OCI-LY3 (cell line): ENCODE measurements around the gene FGF22.

Source experiments
- H2AFZ ChIP-seq: fragments of 200-600, 300-600 bp; shearing (Covaris generic); 2 replicates; pipeline ENCODE4 v1.6.0; 2014; ENCODE audit warnings: antibody characterized with exemption, low read depth, low read length
- H3K27ac ChIP-seq: fragments of 200-600, 300-600 bp; sonication (generic); 2 replicates; pipeline ENCODE4 v1.5.1; 2014; ENCODE audit warnings: mild to moderate bottlenecking, low read length, moderate library complexity, mixed read lengths
- H3K27me3 ChIP-seq: fragments of 200-600, 300-600 bp; sonication (generic); 2 replicates; pipeline ENCODE4 v1.6.1; 2014; ENCODE audit warnings: low read depth, low read length, mixed read lengths
- H3K36me3 ChIP-seq: fragments of 200-600, 300-600 bp; sonication (generic); replicated peaks from 2 replicates; pipeline ENCODE3; 2014; ENCODE audit warnings: low read depth, low read length, mixed read lengths
- H3K4me1 ChIP-seq: fragments of 300-600, 200-600 bp; sonication (generic); 2 replicates; pipeline ENCODE4 v1.6.1; 2014; ENCODE audit warnings: low read length, mixed read lengths
- H3K4me2 ChIP-seq: fragments of 200-600, 300-600 bp; sonication (generic); 2 replicates; pipeline ENCODE4 v1.6.1; 2014; ENCODE audit warnings: low read length, mixed read lengths
- H3K4me3 ChIP-seq: fragments of 300-600, 200-600 bp; sonication (generic); 2 replicates; pipeline ENCODE4 v1.5.1; 2014; ENCODE audit warnings: antibody characterized with exemption, mild to moderate bottlenecking, low read length, moderate library complexity
- H3K79me2 ChIP-seq: fragments of 300-600, 200-600 bp; shearing (Covaris generic); 2 replicates; pipeline ENCODE4 v1.6.1; 2014; ENCODE audit warnings: mild to moderate bottlenecking, low read length, mixed read lengths
- H3K9ac ChIP-seq: fragments of 300-600, 200-600 bp; shearing (Covaris generic); 2 replicates; pipeline ENCODE4 v1.6.0; 2014; ENCODE audit warnings: mild to moderate bottlenecking, low read length, moderate library complexity
- H3K9me3 ChIP-seq: fragments of 200-600, 300-600 bp; shearing (Covaris generic); 2 replicates; pipeline ENCODE4 v1.6.1; 2014; ENCODE audit warnings: low read length, mixed read lengths; ENCODE audit not compliant: insufficient read depth
- H4K20me1 ChIP-seq: fragments of 200-600, 300-600 bp; sonication (generic); 2 replicates; pipeline ENCODE4 v1.6.1; 2016; ENCODE audit warnings: low read length, mixed read lengths; ENCODE audit not compliant: insufficient read depth
- EZH2phosphoT487 ChIP-seq: fragments of 200-600 bp; shearing (Covaris generic); IDR thresholded peaks from 2 replicates; pipeline ENCODE4 v1.6.1; 2018; ENCODE audit warnings: antibody characterized with exemption, mixed run types, low read depth
- TF ChIP-seq, protein P1 (sequence below): fragments of 200-600, 300-600 bp; sonication (generic); IDR thresholded peaks from 2 replicates; pipeline ENCODE4 v1.5.1; 2014; ENCODE audit warnings: antibody characterized with exemption, low read length, low read depth

Gene FGF22

DNA sequence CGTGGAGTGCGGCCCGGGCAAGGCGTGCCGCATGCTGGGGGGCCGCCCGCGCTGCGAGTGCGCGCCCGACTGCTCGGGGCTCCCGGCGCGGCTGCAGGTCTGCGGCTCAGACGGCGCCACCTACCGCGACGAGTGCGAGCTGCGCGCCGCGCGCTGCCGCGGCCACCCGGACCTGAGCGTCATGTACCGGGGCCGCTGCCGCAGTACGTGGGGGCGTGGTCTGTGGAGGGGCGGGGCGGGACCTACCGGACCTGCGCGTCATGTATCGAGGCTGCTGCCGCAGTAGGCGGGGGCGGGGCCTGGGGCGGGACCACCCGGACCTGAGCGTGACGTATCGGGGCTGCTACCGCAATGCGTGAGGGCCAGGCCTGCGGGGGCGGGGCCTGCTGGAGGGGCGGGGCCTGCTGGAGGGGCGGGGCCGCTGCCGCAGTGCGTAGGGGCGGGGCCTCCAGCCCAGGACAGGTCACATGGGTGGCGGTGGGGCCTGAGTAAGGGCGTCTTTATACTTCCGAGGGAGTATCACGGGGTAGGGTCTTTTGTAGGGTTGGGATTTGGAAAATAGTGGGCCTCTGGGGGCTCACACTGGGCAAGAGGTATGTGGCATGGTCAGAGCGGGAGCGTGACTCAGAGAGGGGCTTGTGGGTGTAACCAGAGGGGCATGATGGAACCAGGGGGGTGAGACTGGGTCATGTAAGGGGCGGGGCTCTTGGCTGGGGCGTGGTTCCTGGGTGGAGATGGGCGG lies 40.8 kb downstream of the FGF22 start:
- Histone ChIP-seq H3K9me3 (no peaks in the 10 kb centered on the region), H3K36me3 (no peaks in the 10 kb centered on the region), H3K4me1 (peaks cover 9% of the 10 kb centered on the region), H3K9ac (peak overlapping the region; percentile 96), H4K20me1 (peaks cover 3% of the 10 kb centered on the region; the same call in 1 of the 2 replicates), H3K27ac (peak overlapping the region; percentile 78), H2AFZ (peak overlapping the region; percentile 94; the same call in 1 of the 2 replicates), H3K4me2 (peak overlapping the region; percentile 95), H3K79me2 (peaks cover 9% of the 10 kb centered on the region), H3K27me3 (no peaks in the 10 kb centered on the region), H3K4me3 (peak overlapping the region; percentile 85)
- TF ChIP-seq EZH2phosphoT487, result no peak
- TF ChIP-seq, protein P1, sequence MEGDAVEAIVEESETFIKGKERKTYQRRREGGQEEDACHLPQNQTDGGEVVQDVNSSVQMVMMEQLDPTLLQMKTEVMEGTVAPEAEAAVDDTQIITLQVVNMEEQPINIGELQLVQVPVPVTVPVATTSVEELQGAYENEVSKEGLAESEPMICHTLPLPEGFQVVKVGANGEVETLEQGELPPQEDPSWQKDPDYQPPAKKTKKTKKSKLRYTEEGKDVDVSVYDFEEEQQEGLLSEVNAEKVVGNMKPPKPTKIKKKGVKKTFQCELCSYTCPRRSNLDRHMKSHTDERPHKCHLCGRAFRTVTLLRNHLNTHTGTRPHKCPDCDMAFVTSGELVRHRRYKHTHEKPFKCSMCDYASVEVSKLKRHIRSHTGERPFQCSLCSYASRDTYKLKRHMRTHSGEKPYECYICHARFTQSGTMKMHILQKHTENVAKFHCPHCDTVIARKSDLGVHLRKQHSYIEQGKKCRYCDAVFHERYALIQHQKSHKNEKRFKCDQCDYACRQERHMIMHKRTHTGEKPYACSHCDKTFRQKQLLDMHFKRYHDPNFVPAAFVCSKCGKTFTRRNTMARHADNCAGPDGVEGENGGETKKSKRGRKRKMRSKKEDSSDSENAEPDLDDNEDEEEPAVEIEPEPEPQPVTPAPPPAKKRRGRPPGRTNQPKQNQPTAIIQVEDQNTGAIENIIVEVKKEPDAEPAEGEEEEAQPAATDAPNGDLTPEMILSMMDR, result peak; percentile 50

DNA sequence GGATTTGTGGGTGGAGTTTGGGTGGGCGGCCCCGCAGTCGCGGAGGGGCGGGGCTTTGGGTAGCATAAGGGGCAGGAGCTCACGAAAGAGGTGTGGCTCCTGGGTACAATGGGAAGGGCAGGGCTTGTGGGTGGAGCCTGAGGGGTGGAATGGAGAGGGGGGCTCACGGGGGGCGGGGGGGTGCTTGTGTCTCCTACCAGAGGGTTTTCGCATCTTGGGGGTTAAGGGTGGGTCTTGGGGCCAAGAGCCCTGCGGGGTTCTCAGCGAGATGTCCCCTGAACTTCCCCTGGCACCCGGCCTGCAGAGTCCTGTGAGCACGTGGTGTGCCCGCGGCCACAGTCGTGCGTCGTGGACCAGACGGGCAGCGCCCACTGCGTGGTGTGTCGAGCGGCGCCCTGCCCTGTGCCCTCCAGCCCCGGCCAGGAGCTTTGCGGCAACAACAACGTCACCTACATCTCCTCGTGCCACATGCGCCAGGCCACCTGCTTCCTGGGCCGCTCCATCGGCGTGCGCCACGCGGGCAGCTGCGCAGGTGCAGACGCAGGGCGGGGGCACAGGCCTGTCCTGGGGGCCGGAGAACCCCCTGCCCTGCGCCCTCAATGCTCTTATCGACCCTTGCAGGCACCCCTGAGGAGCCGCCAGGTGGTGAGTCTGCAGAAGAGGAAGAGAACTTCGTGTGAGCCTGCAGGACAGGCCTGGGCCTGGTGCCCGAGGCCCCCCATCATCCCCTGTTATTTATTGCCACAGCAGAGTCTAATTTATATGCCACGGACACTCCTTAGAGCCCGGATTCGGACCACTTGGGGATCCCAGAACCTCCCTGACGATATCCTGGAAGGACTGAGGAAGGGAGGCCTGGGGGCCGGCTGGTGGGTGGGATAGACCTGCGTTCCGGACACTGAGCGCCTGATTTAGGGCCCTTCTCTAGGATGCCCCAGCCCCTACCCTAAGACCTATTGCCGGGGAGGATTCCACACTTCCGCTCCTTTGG lies 41.6 kb downstream of the FGF22 start:
- peak overlapping the region; percentile 83 for H3K4me3 ChIP-seq
- H3K27ac ChIP-seq, result peak overlapping the region; percentile 69
- H3K4me2 ChIP-seq, result peak overlapping the region; percentile 78
- H3K27me3 ChIP-seq, result no peaks in the 10 kb centered on the region
- peaks cover 3% of the 10 kb centered on the region; the same call in 1 of the 2 replicates for H4K20me1 ChIP-seq
- peak overlapping the region; percentile 74; the same call in 1 of the 2 replicates for H3K9ac ChIP-seq
- TF ChIP-seq, protein P1, result no peak
- TF ChIP-seq EZH2phosphoT487, result no peak
- H3K36me3 ChIP-seq, result no peaks in the 10 kb centered on the region
- H3K4me1 ChIP-seq, result peaks cover 9% of the 10 kb centered on the region
- H3K9me3 ChIP-seq, result no peaks in the 10 kb centered on the region
- H3K79me2 ChIP-seq, result peaks cover 9% of the 10 kb centered on the region
- no peak overlapping the region for H2AFZ ChIP-seq

DNA sequence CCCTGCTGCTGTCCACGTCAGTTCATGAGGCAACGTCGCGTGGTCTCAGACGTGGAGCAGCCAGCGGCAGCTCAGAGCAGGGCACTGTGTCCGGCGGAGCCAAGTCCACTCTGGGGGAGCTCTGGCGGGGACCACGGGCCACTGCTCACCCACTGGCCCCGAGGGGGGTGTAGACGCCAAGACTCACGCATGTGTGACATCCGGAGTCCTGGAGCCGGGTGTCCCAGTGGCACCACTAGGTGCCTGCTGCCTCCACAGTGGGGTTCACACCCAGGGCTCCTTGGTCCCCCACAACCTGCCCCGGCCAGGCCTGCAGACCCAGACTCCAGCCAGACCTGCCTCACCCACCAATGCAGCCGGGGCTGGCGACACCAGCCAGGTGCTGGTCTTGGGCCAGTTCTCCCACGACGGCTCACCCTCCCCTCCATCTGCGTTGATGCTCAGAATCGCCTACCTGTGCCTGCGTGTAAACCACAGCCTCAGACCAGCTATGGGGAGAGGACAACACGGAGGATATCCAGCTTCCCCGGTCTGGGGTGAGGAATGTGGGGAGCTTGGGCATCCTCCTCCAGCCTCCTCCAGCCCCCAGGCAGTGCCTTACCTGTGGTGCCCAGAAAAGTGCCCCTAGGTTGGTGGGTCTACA lies 43.1 kb downstream of the FGF22 start:
- Histone ChIP-seq H3K79me2 (peaks cover 9% of the 10 kb centered on the region), H3K4me1 (peaks cover 9% of the 10 kb centered on the region), H2AFZ (no peak overlapping the region), H3K9me3 (no peaks in the 10 kb centered on the region), H3K4me3 (no peak overlapping the region), H3K4me2 (no peak overlapping the region), H3K27me3 (no peaks in the 10 kb centered on the region), H3K27ac (no peak overlapping the region), H4K20me1 (peaks cover 3% of the 10 kb centered on the region; the same call in 1 of the 2 replicates), H3K9ac (no peak overlapping the region), H3K36me3 (no peaks in the 10 kb centered on the region)
- TF ChIP-seq, protein P1, result no peak
